Neural cell (in vitro differentiated cells): ENCODE results near the gene TAF11. TPM values are rescaled to one million over a fixed set of nuclear protein-coding genes. Genes with fewer than 3 reads are reported as not detected.

Experiments
- H2AFZ ChIP-seq: fragments of 200-600, 300-800 bp; sonication (generic), shearing (Covaris generic); 2 replicates; pipeline ENCODE4 v1.6.0; 2014; ENCODE audit warnings: low read depth, mild to moderate bottlenecking, antibody characterized with exemption, low read length, moderate library complexity
- H3F3A ChIP-seq: fragments of 200-600 bp; shearing (Covaris generic); 2 replicates; pipeline ENCODE4 v1.6.1; 2016; ENCODE audit warnings: mild to moderate bottlenecking, moderate library complexity, mixed read lengths, antibody characterized with exemption, low read length; ENCODE audit not compliant: insufficient read depth, poor library complexity, severe bottlenecking
- H3K27ac ChIP-seq: fragments of 200-600, 300-800 bp; sonication (generic), shearing (Covaris generic); 2 replicates; pipeline ENCODE4 v1.5.1; 2014; ENCODE audit warnings: mild to moderate bottlenecking, low read length, moderate library complexity
- H3K27me3 ChIP-seq: fragments of 300-800, 200-600 bp; sonication (generic), shearing (Covaris generic); 2 replicates; pipeline ENCODE4 v1.6.0; 2014; ENCODE audit warnings: mild to moderate bottlenecking, low read depth, low read length, moderate library complexity; ENCODE audit not compliant: insufficient read depth
- H3K36me3 ChIP-seq: fragments of 300-800, 200-600 bp; sonication (generic), shearing (Covaris generic); 2 replicates; pipeline ENCODE4 v1.5.1; 2014; ENCODE audit warnings: mild to moderate bottlenecking, antibody characterized with exemption, low read length, moderate library complexity; ENCODE audit not compliant: insufficient read depth
- H3K4me2 ChIP-seq: fragments of 300-800, 200-600 bp; sonication (generic), shearing (Covaris generic); 2 replicates; pipeline ENCODE4 v1.6.0; 2014; ENCODE audit warnings: mild to moderate bottlenecking, low read length
- H3K4me3 ChIP-seq: fragments of 300-800, 200-600 bp; sonication (generic), shearing (Covaris generic); 2 replicates; pipeline ENCODE4 v1.5.1; 2014; ENCODE audit warnings: mild to moderate bottlenecking, low read length, moderate library complexity
- H3K79me2 ChIP-seq: fragments of 200-600 bp; shearing (Covaris generic); replicated peaks from 2 replicates; pipeline ENCODE4 v1.6.0; 2014; ENCODE audit warnings: mild to moderate bottlenecking, low read length, moderate library complexity; ENCODE audit not compliant: insufficient read depth
- H3K9ac ChIP-seq: fragments of 300-800, 200-600 bp; sonication (generic), shearing (Covaris generic); 2 replicates; pipeline ENCODE4 v1.6.1; 2016; ENCODE audit warnings: mild to moderate bottlenecking, low read length, mixed read lengths
- H3K9me2 ChIP-seq: fragments of 200-600 bp; shearing (Covaris generic); 2 replicates; pipeline ENCODE4 v1.6.1; 2016; ENCODE audit warnings: mild to moderate bottlenecking, low read length, mixed read lengths; ENCODE audit not compliant: insufficient read depth
- H3K9me3 ChIP-seq: fragments of 200-600, 300-800 bp; sonication (generic), shearing (Covaris generic); 2 replicates; pipeline ENCODE4 v1.6.1; 2016; ENCODE audit warnings: mild to moderate bottlenecking, mixed run types, low read length, moderate library complexity, mixed read lengths
- H4K20me1 ChIP-seq: fragments of 200-600 bp; shearing (Covaris generic); 2 replicates; pipeline ENCODE4 v1.6.1; 2016; ENCODE audit warnings: mild to moderate bottlenecking, mixed run types; ENCODE audit not compliant: insufficient read depth
- CTCF ChIP-seq: fragments of 450-650 bp; IDR thresholded peaks from 2 replicates; pipeline ENCODE4 v1.5.1; 2014; ENCODE audit warnings: antibody characterized with exemption, mild to moderate bottlenecking, moderate library complexity; ENCODE audit not compliant: poor library complexity, severe bottlenecking
- EP300 ChIP-seq: fragments of 450-650 bp; conservative IDR thresholded peaks from 2 replicates; pipeline ENCODE4 v1.6.1; 2014; ENCODE audit warnings: antibody characterized with exemption, mild to moderate bottlenecking, moderate library complexity; ENCODE audit not compliant: poor library complexity, severe bottlenecking
- EZH2 ChIP-seq: fragments of 200-600, 300-800 bp; shearing (Covaris generic), sonication (generic); IDR thresholded peaks from 2 replicates; pipeline ENCODE4 v1.6.1; 2014; ENCODE audit warnings: antibody characterized with exemption, low read length, borderline replicate concordance, mild to moderate bottlenecking; ENCODE audit not compliant: insufficient read depth, poor library complexity, severe bottlenecking
- MXI1 ChIP-seq: fragments of 450-650 bp; conservative IDR thresholded peaks from 2 replicates; pipeline ENCODE4 v1.6.1; 2014; ENCODE audit warnings: antibody characterized with exemption, mild to moderate bottlenecking; ENCODE audit not compliant: poor library complexity, severe bottlenecking
- POLR2AphosphoS5 ChIP-seq: IDR thresholded peaks from 2 replicates; pipeline ENCODE4 v1.6.1; 2012
- RAD21 ChIP-seq: fragments of 450-650 bp; conservative IDR thresholded peaks from 2 replicates; pipeline ENCODE4 v1.6.1; 2014; ENCODE audit warnings: antibody characterized with exemption, mild to moderate bottlenecking, moderate library complexity
- REST ChIP-seq: IDR thresholded peaks from 2 replicates; pipeline ENCODE4 v1.6.1; 2012; ENCODE audit warnings: borderline replicate concordance
- SMC3 ChIP-seq: fragments of 450-650 bp; conservative IDR thresholded peaks from 2 replicates; pipeline ENCODE4 v1.6.1; 2014; ENCODE audit warnings: antibody characterized with exemption, mild to moderate bottlenecking, moderate library complexity; ENCODE audit not compliant: poor library complexity
- TAF1 ChIP-seq: IDR thresholded peaks from 2 replicates; pipeline ENCODE4 v1.6.1; 2012; ENCODE audit warnings: low read depth
- polyA plus RNA-seq: library from polyadenylated mRNA; depleted of rRNA; stranded (reverse); fragments of >200 nt; gene quantifications from 2 replicates; pipeline ENCODE4 v1.2.3, GENCODE V29; 2014

The TAF11 gene
- polyA plus RNA-seq, 1 donor from 2014 or later: 115 TPM

- H3K27ac ChIP-seq: no peak overlapping the region
- no peaks in the 10 kb centered on the region for H3F3A ChIP-seq
- no peaks in the 10 kb centered on the region for H3K27me3 ChIP-seq
- no peak overlapping the region for H3K9ac ChIP-seq
- H3K9me3 ChIP-seq: no peaks in the 10 kb centered on the region
- no peaks in the 10 kb centered on the region for H4K20me1 ChIP-seq
- H3K9me2 ChIP-seq: no peaks in the 10 kb centered on the region
- no peak overlapping the region for H3K4me2 ChIP-seq
- no peaks in the 10 kb centered on the region for H3K79me2 ChIP-seq
- H3K4me3 ChIP-seq: no peak overlapping the region
- H2AFZ ChIP-seq: no peak overlapping the region
- H3K36me3 ChIP-seq: no peaks in the 10 kb centered on the region
- no peak for TF ChIP-seq REST
- no peak for TF ChIP-seq TAF1
- TF ChIP-seq SMC3: no peak
- no peak for TF ChIP-seq MXI1
- no peak for TF ChIP-seq EZH2
- TF ChIP-seq RAD21: no peak
- no peak for TF ChIP-seq EP300
- no peak for TF ChIP-seq CTCF
- no peak for TF ChIP-seq POLR2AphosphoS5
Observed at GRCh38 chr6:34829137-34829536, 58.7 kb downstream of the TAF11 start.

Other genes starting within 250 kb of the TAF11 start
- 15.3 and 16.0 TPM in 2 replicates for gene ILRUN, start 191.3 kb downstream of the TAF11 start, polyA plus RNA-seq
- gene SNRPC, start 130.5 kb downstream of the TAF11 start, polyA plus RNA-seq: 241 and 251 TPM in 2 replicates
- 10.2 and 11.2 TPM in 2 replicates for gene BLTP3A, start 96.0 kb downstream of the TAF11 start, polyA plus RNA-seq
- gene ANKS1A, start 1.2 kb upstream of the TAF11 start, polyA plus RNA-seq: 22.6 and 25.1 TPM in 2 replicates